Neutrophil (primary cell): ENCODE measurements around the gene HDAC8.

Source experiments
- H3K27ac ChIP-seq: fragments of 200-600 bp; sonication (generic); 2 replicates; pipeline ENCODE4 v1.5.1; 2016; ENCODE audit warnings: mild to moderate bottlenecking, moderate library complexity
- H3K27me3 ChIP-seq: fragments of 200-600 bp; sonication (generic); 2 replicates; pipeline ENCODE4 v1.6.0; 2016; ENCODE audit warnings: mild to moderate bottlenecking
- H3K36me3 ChIP-seq: fragments of 200-600 bp; sonication (generic); 2 replicates; pipeline ENCODE4 v1.5.1; 2017
- H3K4me1 ChIP-seq, 2 experiments: fragments of 200-600 bp in 1 of 2; sonication (generic) in 1 of 2; 1 replicate in 1 of 2; 2 replicates in 1 of 2; pipeline versions ENCODE4 v1.5.1 to v1.6.1; 2013 to 2016; ENCODE audit warnings: low read depth in 1 of 2, low read length in 1 of 2, mild to moderate bottlenecking in 1 of 2, moderate library complexity in 1 of 2; ENCODE audit not compliant: control insufficient read depth in 1 of 2, insufficient read depth in 1 of 2
- H3K4me3 ChIP-seq, 2 experiments: fragments of 200-600 bp in 1 of 2; sonication (generic) in 1 of 2; 1 replicate in 1 of 2; 2 replicates in 1 of 2; pipeline ENCODE4 v1.5.1; 2013 to 2016; ENCODE audit warnings: low read depth in 1 of 2, low read length in 1 of 2, mild to moderate bottlenecking in 1 of 2, moderate library complexity in 1 of 2
- H3K9me3 ChIP-seq: fragments of 200-600 bp; sonication (generic); 2 replicates; pipeline ENCODE4 v1.5.1; 2016
- TF ChIP-seq, protein P1 (sequence below): fragments of 200-600 bp; sonication (generic); IDR thresholded peaks from 2 replicates; pipeline ENCODE4 v1.5.1; 2016; ENCODE audit warnings: antibody characterized with exemption

Gene HDAC8

DNA sequence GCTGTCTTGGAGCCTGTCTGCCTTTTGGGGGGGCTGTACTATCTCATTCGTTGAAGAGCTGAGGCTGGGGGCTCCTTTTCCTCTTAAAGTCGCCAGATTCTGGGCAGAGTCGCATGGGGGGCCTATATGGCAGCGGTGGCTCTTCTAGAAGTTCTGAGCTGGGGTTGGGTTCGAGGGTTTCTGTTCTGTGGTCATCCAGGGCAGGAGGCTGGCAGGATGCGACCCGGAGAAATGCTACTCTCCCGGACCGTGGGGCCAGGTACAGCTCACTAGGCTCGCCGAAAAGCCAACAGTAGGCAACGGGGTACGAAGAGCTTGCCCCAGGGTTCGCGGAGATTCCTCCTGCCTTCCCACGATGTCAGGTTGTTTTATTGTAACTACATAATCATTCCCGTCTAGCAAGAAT, 265.0 kb downstream of the HDAC8 start:
- Histone ChIP-seq H3K27me3 (peaks cover 92% of the 10 kb centered on the region), H3K4me3 (peak overlapping the region in 1 of 2 experiments; percentile 24), H3K36me3 (no peaks in the 10 kb centered on the region), H3K27ac (no peak overlapping the region), H3K9me3 (no peaks in the 10 kb centered on the region), H3K4me1 (peaks cover 18 to 29% of the 10 kb centered on the region in 2 experiments)
- TF ChIP-seq, protein P1, sequence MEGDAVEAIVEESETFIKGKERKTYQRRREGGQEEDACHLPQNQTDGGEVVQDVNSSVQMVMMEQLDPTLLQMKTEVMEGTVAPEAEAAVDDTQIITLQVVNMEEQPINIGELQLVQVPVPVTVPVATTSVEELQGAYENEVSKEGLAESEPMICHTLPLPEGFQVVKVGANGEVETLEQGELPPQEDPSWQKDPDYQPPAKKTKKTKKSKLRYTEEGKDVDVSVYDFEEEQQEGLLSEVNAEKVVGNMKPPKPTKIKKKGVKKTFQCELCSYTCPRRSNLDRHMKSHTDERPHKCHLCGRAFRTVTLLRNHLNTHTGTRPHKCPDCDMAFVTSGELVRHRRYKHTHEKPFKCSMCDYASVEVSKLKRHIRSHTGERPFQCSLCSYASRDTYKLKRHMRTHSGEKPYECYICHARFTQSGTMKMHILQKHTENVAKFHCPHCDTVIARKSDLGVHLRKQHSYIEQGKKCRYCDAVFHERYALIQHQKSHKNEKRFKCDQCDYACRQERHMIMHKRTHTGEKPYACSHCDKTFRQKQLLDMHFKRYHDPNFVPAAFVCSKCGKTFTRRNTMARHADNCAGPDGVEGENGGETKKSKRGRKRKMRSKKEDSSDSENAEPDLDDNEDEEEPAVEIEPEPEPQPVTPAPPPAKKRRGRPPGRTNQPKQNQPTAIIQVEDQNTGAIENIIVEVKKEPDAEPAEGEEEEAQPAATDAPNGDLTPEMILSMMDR, result no peak

DNA sequence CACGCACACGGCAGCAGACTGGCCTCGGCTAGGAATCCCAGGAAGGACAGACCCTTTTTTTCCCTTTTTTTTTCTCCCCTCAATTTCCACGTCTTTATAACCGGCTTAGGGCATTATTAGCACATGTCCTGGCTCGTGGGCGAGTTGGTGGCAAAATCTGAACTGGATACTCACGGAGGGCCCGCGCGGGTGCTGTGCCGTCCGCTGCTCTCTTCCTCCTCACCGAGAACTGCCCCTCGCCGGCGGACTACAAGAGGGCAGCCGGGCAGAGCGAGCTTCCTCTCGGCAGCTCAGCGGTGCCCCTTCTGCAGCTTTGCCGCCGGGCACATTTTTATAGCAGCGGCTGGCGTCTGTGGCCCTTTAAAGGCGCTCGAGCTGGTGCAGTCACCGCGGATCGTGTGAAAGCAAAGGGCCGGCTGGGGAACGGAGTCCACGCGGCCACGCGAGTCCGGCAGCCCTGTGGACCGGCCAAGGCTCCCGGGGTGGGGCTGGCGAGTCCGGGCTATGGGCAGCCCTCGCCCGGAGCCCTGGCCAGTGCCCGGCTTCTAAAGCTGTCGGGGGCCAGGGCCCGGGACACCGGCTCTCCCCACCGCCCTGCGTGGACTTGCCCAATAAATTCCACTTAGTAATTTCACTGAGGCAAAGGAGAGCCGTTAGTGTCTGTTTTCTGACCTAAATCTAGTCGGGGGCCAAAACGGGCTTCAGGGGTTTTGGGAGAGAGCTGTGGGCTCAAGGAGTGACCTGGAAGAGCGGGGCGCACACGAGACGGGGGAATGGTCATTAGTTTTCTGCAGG, 265.6 kb downstream of the HDAC8 start:
- TF ChIP-seq, protein P1, result no peak
- no peaks in the 10 kb centered on the region for H3K9me3 ChIP-seq
- peak overlapping the region in 1 of 2 experiments; percentile 24 for H3K4me3 ChIP-seq
- H3K27ac ChIP-seq, result no peak overlapping the region
- H3K27me3 ChIP-seq, result peaks cover 98% of the 10 kb centered on the region
- no peaks in the 10 kb centered on the region for H3K36me3 ChIP-seq
- peaks cover 18 to 29% of the 10 kb centered on the region in 2 experiments for H3K4me1 ChIP-seq

DNA sequence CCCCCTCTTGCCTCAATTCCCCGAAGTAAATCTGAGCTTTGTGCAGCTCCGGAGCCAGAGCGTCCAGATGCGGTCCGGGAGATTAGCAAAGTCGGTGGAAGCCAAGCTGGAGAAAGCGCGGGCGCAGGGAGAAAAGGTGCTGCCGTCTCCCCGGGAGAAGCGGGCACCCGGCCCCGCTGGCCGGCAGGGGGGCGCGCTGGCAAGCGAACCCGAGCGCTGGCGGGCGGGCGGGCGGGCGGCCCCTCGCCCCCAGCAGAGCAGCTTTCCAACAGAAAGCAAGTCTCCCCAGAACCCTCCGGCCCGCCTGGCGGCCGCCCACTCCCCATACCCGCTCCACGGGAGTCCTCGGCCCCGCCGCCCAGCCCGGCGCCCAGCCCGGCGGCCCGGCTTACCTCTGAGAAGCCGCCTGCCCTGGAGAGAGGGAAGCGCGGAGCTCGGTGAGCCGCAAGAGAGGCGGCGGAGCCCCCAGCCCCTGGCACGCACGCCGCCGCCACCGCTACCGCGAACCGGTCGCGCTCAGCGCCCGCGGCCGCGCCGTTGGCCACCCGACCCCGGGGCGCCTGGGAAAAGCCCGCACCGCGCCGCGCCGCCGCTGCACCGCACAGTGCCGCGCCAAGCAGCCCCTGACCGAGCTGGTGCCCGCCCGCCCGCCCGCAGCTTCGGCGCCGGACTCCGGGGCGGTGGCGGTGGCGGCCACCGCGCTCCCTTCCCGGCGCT, 266.4 kb downstream of the HDAC8 start:
- Histone ChIP-seq H3K4me1 (peaks cover 18 to 29% of the 10 kb centered on the region in 2 experiments), H3K4me3 (no peak overlapping the region), H3K27ac (no peak overlapping the region), H3K27me3 (peaks cover 100% of the 10 kb centered on the region), H3K9me3 (no peaks in the 10 kb centered on the region), H3K36me3 (no peaks in the 10 kb centered on the region)
- TF ChIP-seq, protein P1, result no peak

DNA sequence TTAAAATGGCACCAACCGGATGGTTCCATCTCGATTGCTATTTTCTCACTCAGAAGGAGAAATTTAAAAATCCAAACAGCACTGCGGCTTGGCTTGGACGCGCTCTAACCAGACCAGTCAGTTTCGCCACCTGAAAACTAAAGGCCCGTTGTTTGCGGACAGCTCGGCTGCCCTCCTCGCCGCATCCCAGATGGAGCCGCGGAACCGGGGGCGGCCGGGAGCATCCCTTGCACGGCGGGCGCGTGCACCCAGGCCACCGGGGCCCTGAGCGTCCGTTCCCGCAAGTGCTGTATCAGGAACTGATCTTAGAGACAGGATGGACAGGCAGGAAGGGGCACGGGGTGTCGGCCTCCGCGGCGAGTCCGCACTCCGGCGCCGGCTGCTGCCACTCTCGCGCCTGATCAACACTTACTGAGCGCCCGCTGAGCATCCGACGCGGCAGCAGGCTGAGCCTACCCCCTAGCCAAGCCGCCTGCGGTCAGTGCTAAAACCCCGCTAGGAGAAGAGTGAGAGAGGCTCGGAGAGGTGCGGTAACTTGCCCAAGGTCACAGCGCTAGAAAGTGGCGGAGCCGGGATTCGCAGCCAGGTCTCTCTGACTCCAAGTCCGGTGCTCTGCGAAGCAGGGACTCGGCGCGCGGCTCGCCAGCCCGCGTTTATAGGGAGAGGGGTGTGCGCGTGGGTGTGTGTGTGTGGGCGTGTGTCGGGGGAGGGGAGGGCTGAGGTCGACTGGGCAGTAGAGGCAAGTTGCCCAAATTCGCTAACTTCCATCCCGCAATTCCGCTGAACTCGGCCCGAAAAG, 267.2 kb downstream of the HDAC8 start, which contains the start of gene CITED1:
TSS of gene CITED1 (minus strand) at position 629 of the 799 bp plus-strand sequence. CDS start 3,045 bp downstream, outside the sequence.
- Histone ChIP-seq H3K4me1 (peaks cover 18 to 29% of the 10 kb centered on the region in 2 experiments), H3K27me3 (peaks cover 100% of the 10 kb centered on the region), H3K27ac (no peak within 1 kb of the TSS), H3K36me3 (no peaks in the 10 kb centered on the region), H3K9me3 (no peaks in the 10 kb centered on the region), H3K4me3 (peak within 1 kb of the TSS in 1 of 2 experiments; percentile 24)
- TF ChIP-seq, protein P1, result no peak

DNA sequence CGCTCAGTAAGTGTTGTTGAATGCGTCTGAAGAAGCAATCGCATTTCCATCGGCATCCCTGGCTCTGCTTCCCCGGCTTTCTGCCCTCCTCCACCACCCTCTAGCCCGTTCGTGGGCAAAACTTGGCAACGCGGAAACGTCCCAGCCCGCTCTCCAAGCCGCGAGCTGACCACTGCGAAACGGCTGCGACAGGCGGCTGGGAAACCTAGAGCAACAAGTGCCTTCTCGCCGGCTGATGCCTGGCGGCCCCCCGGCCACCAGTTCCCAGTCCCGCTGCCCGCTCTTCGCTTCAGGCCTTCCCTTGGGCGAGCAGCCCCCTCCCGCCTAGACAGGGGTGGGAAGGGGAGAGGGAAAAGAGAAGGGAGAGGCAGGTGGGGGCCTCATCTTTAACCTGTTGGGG, 267.8 kb downstream of the HDAC8 start:
- H3K27ac ChIP-seq, result no peak overlapping the region
- peaks cover 100% of the 10 kb centered on the region for H3K27me3 ChIP-seq
- peaks cover 18 to 29% of the 10 kb centered on the region in 2 experiments for H3K4me1 ChIP-seq
- no peaks in the 10 kb centered on the region for H3K9me3 ChIP-seq
- no peak overlapping the region for H3K4me3 ChIP-seq
- no peaks in the 10 kb centered on the region for H3K36me3 ChIP-seq
- TF ChIP-seq, protein P1, result no peak
